OCI-M2 (cell line): ENCODE data around the gene CS.
A peak's percentile ranks its signal among the peaks of the same experiment; 100 is the strongest.
"Not testable (repeated sequence)": the region's sequence is repeated elsewhere in the genome, so short reads cannot be mapped to it uniquely, and the experiment has no call there.

ENCODE experiments used
- DNase-seq: peaks from one replicate; lab custom pipeline; 2025; ENCODE audit not compliant: unreplicated experiment; lab: John Stamatoyannopoulos, UW

CS gene

DNA sequence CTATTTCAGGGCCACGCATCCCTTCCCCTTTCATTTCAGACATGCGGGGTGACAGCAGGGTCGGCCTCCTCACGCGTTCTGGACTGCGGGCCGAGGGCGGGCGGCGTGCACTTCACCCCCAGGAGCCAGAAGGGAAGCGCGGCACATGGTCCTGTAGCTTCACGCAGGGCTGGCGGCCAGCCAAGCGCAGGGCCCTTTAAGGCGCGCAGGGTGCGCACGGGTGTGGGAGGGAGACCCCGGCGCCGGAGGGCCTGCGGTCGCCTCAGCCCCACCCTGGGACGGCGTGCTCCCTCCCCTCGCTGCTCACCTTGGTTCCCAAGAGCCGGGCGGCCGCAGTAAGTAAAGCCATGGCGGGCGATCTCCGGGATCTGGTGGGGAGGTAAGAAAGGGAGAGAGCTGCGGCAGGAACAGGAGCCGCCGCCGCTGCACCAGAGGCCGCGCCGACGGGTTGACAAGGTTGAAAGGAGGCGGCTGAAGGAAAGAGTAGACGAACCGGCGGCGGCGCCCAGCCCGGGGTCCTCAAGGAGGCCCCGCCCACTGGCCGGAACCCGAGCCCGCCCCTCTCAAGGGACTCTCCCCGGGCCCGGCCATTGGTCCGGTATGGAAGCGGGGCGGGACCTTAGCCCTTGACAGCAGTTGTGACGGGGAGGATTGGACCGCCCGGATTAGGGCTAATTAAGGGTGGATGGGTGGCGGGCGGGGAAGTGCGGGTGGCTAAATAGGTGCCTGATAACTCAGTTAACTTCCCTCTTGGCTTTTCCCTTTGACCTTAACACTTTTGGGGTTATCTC is at the start of gene CS:
CS (minus strand) TSS at position 478 of the 791 bp plus-strand sequence; CDS start at position 349, 129 bp downstream.
- DNase-seq = peak; percentile 84

DNA sequence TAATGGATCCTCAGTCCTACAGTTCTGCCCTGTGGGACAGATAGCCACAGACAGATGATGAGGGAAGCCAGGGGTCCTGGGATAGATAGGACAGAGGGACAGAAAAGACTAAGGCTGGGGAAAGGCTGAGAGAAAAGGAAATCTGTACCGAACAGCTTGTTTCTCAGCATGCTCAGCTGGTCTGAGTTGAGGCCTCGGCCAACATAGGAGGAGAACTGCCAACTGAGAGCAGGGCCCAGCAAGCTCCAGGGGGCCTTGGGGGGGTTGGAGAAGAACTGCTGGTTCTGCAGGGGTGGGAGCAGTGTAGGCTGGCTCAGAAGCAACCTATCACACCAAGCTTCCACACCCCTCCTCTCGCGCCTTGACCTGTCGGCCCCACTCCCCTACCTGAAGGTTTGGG is 48.6 kb upstream of the CS start:
- DNase-seq = no peak

DNA sequence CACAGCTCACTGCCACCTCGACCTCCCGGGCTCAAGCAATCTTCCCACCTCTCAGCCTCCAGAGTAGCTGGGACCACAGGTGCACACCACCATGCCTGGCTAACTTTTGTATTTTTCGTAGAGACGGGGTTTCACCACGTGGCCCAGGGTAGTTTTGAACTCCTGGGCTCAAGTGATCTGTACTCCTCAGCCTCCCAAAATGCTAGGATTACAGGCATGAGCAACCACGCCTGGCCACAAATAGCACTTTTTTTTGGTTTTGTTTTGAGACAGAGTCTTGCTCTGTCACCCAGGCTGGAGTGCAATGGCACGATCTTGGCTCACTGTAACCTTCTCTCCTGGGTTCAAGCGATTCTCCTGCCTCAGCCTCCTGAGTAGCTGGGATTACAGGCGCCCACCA is 47.1 kb upstream of the CS start:
- DNase-seq = not testable (repeated sequence)

DNA sequence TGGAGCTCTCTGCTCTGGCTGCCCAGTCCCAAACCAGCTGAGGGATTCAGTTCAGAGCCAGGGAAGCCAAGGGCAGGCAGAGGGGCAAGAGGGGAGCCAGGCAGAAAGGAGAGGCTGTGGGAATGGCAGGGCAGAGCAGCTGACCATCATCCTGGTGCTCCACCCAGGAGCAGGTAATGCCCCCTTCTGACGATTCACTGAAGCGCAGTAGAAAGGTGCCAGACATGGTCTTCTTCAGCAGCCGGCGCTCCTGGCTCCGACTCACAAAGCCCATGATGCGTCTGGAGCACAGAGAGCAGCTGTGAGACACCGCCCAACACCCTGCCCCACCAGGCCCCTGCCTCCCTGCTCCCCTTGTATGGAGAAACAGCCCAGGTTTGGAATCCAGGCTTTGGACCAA is 46.5 kb upstream of the CS start:
- no peak for DNase-seq

DNA sequence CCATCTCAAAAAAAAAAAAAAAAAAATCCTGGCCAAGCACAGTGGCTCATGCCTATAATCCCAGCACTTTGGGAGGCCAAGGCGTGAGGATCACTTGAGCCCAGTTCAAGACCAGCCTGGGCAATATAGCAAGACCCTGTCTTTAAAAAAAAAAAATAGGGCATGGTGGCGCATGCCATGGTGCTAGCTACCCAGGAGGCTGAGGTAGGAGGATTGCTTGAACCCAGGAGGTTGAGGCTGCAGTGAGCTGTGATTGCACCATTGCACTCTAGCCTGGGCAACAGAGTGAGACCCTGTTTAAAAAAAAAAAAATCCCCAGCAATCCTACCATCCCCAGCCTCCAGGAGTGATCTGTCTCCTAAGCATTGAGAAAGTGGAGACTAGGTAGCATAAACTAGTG is 42.2 kb upstream of the CS start:
- DNase-seq = not testable (repeated sequence)

DNA sequence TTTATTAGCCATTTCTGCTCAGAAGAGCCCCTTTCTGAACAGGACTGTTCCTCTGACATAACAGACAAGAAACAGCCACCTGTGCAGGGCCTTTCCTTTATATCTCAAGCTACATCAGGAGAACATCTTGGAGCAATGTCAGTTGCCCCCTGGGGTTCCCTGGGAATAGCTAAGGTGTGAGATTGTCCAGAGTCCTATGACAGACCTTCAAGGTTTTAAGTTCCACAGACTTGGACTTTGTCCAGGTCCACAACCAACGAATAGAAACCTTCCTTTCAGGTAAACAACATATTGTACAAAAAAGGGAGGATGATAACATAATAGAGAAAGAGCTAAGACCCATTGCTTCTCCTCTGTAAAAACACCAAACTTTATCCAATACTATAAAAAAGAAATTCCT is 41.5 kb upstream of the CS start:
- no peak for DNase-seq

DNA sequence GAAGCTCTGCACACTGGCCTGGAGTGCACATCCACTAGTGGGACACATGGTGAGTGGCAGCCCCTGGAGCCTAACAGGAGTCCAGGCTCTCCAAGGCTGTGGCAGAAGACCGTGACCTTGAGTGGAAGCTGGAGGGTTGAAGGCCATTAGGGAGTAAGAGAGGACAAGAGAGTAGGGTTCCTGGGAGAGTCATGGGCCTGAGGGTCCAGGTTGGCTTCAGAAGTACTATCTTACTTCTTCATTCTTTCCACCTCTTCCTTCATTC is 39.0 kb upstream of the CS start:
- no peak for DNase-seq

DNA sequence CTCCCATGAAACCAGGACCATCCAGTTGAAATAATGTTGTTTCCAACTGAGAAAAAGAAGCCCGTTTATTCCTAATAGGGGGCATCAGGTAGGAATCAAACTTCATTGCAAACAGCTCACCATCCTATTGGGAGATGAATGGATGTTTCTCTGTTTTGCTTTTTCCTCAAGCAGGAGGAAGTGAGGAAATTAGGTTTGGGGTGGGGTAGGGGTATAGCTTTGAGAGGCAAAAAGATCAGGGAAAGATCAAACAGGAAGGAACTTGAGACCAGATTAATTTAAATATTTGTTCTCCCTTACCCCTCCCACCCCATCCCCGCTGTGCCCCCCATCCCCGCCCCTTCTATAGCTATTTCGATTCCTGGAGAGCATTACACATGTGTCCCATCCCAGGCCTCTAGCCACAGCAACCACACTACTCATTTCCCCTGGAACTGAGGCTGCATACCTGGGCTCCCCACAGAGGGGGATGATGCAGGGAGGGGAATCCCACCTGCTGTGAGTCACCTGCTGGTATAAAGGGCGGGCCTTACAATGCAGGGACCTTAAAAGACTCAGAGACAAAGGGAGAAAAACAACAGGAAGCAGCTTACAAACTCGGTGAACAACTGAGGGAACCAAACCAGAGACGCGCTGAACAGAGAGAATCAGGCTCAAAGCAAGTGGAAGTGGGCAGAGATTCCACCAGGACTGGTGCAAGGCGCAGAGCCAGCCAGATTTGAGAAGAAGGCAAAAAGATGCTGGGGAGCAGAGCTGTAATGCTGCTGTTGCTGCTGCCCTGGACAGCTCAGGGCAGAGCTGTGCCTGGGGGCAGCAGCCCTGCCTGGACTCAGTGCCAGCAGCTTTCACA is 38.4 kb upstream of the CS start, which contains the start of gene IL23A:
IL23A (plus strand) TSS at position 577 of the 850 bp plus-strand sequence; CDS start at position 738, 161 bp downstream.
- no peak for DNase-seq

DNA sequence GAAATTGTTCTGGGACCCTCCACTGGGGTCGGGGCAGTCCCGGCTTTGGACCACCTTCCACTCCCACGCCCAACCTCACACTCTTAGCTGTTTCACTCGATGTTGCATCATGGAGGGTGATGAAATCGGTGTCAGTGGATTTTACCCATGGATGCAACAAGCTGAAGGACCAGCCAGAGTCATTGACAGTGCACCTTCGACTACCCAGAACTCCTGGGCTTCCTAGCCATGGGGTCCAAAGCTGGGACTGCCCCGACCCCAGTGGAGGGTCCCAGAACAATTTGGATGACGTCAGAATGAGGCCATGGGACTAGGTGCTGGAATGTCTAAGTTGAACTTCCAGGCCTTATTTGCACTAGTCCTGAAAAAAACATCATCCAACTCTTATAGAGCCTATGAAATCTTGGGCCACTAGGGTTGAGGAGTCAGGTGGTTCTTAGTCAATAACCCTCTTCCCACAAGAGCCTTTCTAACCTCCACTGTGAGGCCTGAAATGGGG is 37.7 kb upstream of the CS start:
- no peak for DNase-seq

DNA sequence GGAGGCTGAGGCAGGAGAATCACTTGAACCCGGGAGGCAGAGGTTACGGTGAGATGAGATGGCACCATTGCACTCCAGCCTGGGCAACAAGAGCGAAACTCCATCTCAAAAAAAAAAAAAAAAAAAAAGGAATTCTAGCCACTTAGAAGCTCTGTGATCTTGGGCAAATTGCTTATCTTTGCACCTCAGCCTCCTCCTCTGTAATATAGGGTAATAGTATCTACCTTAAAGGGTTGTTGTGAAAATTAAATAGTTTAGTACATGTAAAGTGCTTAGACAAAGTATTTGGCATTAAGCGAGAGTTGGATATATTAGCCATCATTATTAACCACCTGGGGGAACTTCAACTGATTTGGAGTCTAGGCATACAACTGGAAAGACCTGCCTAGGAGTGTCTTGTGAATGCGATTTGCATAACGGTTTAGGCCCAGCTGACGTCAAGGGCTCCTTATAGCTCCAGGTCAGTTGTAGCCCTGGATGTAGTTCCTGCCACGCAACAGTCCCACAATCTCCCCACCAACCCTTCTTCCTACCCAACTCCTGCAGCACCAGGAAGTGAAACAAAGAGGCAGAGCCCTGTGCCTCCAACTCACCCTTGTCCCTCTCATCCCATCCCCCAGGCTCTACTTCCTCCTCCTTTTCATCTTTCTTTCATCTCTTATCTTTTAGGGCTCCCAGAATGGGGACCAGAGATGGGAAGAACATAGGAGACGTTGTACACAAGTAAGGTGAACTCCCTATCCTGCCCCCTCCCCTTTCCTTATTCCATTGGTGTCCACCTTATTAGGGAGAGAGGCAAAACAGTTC is 36.4 kb upstream of the CS start:
- DNase-seq = no peak

DNA sequence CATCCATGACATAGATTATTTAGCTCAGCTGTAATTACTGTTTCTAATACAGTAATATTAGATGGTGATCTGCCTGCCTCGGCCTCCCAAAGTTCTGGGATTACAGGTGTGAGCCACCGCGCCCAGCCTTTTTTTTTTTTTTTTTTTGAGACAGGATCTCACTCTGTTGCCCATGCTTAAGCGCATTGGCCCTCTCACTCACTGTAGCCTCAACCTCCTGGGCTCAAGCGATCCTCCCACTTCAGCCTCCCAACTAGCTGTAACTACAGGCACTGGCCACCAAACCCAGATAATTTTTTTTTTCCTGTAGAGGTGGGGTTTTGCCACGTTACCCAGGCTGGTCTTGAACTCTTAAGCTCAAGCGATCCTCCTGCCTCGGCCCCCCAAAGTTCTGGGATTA is 35.4 kb upstream of the CS start:
- not testable (repeated sequence) for DNase-seq

DNA sequence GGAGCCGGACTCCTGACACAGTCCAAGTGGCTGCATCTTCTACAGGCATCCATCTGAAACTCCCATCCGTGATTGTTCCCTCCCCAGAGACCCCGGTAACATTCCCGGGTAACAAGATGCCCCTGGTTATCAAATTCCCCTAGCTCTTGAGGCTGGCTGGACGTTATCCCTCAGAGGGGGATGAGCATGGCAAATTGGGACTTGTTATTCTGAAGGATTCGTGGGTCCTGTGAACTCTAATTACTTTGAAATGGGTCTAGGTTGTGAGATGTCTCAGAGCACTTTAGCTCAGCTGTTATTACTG is 34.3 kb upstream of the CS start:
- no peak for DNase-seq

DNA sequence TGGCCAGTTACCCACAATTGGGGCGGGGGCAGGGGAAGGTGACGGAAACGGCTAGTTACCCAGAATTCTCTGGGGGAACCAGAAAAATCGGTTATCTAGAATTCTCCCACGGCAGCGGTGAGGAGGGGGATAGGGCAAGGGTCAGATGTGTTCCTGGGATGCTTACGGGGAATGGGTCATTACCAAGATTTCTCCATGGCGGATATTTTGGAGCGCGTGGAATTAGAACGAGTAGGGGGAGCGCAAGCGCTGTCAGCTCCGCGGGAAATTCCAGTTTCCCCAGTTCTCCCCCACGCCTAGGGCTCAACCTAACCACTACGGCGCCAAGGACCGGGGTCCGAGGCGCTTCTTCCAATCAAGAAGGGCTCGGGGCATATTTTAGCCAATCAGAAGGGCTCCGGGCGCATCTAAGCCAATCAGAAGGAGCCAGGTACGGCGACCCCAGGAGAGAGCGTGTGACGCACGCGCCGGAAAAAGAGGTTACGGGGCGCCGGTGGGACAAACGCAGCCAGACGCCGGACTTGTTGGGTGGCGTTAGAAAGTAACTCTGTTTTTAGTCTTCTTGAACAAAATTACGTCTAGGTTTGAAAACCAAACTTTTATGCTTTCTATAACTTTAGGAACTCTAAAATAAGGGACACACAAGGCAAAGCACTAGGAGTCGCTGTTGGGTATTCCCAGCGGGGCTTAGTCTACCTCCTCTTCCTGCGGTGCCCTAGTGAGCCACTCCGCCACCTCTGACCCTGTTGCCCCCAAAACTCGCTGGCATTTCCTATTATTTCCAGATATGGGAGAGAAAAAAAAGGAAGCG is 33.8 kb upstream of the CS start, which contains the start of gene PAN2:
PAN2 (minus strand) TSS at position 322 of the 811 bp plus-strand sequence. CDS start 906 bp downstream, outside the sequence.
- DNase-seq = peak; percentile 85

DNA sequence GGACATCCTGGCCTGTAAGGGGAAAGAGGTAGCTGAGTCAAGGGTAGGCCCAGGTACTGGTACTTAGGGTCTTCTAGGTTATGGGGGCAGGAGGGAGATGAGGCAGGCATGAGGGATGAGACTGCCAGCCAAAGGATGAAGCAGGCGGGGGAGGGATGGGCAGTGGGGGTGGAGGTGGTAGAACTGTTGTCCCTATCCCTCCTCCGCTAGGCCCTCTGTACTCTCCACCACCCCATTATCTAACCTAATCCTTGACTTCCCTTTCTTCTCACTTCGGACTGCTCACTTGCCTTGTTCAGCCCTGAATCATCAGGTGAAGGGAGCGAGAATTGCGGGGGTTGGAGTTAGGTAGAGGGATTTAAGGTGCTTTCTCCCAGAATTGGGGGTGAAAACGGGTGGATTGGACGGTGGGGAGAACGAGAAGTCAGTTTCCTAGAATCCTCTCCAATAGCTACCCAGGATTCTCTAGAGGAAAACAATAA is 33.1 kb upstream of the CS start:
- no peak for DNase-seq

DNA sequence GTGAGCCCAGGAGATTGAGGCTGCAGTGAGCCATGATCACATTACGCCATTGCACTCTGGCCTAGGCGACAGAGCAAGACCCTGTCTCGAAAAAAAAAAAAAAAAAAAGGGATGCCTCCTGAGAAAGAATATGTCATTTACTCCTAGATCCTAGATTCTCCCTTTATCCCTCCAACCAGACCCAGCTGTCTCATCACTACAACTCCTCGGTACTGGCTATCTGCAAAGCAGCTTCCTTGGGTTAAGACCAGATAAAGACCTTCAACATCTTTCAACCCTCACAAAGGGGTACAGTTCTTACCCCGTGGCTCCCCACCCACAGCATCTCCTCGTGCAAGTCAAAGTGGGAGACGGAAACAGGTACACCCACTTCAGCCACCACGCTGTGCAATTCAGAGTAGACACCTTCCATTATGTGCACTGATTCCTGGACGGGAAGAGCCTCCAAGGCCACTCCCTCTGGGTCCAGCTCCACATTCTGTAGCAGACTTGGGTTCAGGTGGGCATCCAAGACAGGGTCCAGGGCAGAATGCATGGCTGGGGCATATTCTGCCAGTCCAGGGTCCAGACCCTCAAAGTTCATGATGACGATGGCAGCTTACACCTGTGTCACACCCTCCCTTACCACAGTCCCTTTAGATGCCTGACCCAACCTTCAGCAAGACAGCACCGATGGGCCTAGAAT is 32.5 kb upstream of the CS start:
- DNase-seq = no peak

DNA sequence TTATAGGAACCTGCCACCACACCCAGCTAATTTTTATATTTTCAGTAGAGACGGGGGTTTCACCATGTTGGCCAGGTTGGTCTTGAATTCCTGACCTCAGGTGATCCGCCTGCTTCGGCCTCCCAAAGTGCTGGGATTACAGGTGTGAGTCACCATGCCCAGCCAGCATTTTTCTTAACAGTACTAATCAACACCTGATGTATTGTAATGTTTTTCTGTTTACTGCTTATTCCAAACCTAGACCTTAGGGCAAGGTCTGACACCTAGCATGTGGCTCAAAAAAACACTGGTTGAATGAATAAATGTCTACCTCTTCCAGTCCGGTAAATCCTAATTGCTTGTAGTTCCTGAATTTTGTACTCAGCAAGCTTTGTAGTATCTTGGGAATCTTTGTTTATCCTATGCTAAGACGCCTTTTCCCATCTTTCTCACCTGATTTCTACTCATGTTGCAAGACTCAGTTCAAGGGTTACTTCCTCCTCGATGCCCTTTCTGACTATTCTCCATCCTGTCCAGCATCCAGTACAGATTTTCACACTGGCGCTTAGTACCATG is 30.9 kb upstream of the CS start:
- DNase-seq = no peak

DNA sequence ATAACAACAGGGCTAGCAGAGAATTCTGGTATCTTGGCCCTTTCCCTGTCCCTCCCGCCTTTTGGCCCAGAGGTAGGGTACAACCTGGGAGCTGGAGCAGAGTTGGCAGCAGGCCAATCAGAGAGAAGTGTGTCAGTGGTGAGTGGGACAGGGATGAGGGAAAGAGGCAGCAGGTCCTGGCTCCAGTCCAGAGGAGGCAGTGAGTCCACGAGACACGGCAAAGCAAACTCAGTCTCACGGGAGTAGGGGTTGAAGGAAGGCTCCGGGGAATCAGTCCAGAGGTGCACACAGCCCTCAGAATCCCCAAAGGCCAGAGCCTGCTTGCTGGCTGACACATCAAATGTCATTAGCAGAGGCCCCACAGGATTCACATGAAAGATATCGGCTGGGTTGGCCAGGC is 26.4 kb upstream of the CS start:
- no peak for DNase-seq

DNA sequence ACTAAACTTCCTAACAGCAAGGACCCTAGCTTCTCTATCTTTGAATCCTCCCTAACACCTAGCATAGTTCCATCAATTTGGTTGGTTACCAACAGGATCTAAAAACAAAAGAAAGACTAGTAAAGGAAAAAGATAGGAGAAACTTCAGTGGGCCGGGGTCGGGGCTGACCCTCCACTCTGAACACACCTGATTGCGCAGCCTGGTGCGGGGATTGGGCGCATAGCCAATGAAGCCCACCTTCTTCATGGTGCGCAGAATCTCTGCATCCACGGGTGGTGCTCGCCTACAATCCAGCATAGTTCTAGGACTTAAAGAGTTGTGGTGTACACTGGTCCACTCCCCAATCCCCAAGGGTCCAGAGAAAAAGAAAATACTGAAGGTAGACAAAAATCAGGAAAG is 26.0 kb upstream of the CS start:
- DNase-seq = no peak

DNA sequence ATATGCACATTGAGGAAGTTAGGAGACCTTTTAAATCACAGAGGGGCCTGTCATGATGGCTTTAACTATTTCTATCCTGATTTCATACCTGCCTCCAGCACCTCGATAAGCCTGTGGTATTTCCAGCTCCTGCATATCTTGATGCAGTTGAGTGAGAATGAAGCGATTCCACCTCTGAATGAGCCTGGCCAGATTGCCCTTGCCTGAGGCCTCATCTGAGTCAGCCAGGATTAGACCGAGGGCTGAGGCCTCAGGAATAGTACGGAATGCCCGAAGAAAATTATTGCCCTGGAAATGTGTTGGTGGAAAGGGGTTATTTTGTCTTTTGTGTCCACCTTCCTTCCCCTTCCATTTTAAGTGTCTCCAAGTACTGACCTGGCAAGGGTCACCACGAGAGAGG is 24.1 kb upstream of the CS start:
- no peak for DNase-seq

DNA sequence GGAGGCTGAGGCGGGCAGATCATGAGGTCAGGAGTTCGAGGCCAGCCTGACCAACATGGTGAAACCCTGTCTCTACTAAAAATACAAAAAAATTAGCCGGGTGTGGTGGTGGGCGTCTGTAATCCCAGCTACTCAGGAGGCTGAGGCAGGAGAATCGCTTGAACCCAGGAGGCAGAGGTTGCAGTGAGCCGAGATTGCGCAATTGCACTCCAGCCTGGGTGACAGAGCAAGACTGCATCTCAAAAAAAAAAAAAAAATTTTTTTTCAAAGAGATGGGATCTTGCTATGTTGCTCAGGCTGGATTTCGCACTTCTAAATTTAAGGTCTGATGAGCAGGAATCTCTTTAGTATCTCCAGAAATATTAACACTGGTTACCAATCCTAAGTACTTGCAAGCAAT is 21.5 kb upstream of the CS start:
- not testable (repeated sequence) for DNase-seq
